NCI-H2107 (cell line): ENCODE data around the gene CAPN5.

ENCODE experiments used
- DNase-seq: peaks from one replicate; lab custom pipeline; 2025; lab: John Stamatoyannopoulos, UW

The CAPN5 gene

GRCh38 chr11:77118971-77119370 lies 52.2 kb downstream of the CAPN5 start:
- DNase-seq = no peak

- no peak for DNase-seq
Observed at GRCh38 chr11:77119531-77119936, 52.8 kb downstream of the CAPN5 start.

GRCh38 chr11:77120571-77120970 lies 53.8 kb downstream of the CAPN5 start:
- DNase-seq = no peak

GRCh38 chr11:77121096-77121640 lies 54.4 kb downstream of the CAPN5 start:
- no peak for DNase-seq

- no peak for DNase-seq
Observed at GRCh38 chr11:77121876-77122575, 55.3 kb downstream of the CAPN5 start.

- no peak for DNase-seq
Observed at GRCh38 chr11:77122576-77123212, 55.9 kb downstream of the CAPN5 start.

- no peak for DNase-seq
Observed at GRCh38 chr11:77123591-77123990, 56.8 kb downstream of the CAPN5 start.

- no peak for DNase-seq
Observed at GRCh38 chr11:77124041-77124440, 57.3 kb downstream of the CAPN5 start.

GRCh38 chr11:77124488-77124887 lies 57.7 kb downstream of the CAPN5 start:
- DNase-seq = no peak

GRCh38 chr11:77125191-77125590 lies 58.4 kb downstream of the CAPN5 start:
- no peak for DNase-seq

- DNase-seq = no peak
Observed at GRCh38 chr11:77125695-77126094, 58.9 kb downstream of the CAPN5 start.

- DNase-seq = no peak
Observed at GRCh38 chr11:77126156-77126775, 59.5 kb downstream of the CAPN5 start.

GRCh38 chr11:77126861-77127234 lies 60.1 kb downstream of the CAPN5 start:
- no peak for DNase-seq

- DNase-seq = no peak
Observed at GRCh38 chr11:77127235-77127911, 60.6 kb downstream of the CAPN5 start.

GRCh38 chr11:77127920-77128691 lies 61.3 kb downstream of the CAPN5 start, which contains the start of gene MYO7A:
Gene MYO7A (plus strand): TSS chr11:77128246. CDS start chr11:77130635, 2,389 bp downstream.
- DNase-seq = no peak

GRCh38 chr11:77129069-77129841 lies 62.5 kb downstream of the CAPN5 start:
- DNase-seq = no peak

- no peak for DNase-seq
Observed at GRCh38 chr11:77129842-77130756, 63.3 kb downstream of the CAPN5 start.

GRCh38 chr11:77130763-77131513 lies 64.2 kb downstream of the CAPN5 start:
- DNase-seq = no peak

- no peak for DNase-seq
Observed at GRCh38 chr11:77131560-77131959, 64.8 kb downstream of the CAPN5 start.
